K562 (cell line): ENCODE results near the gene FTH1. TPM values are rescaled to one million over a fixed set of nuclear protein-coding genes. Genes with fewer than 3 reads are reported as not detected.

ENCODE experiments used
- ATAC-seq: fragments of 200-7000 bp; cut with Tn5 transposase; 3 replicates; pipeline ENCODE4 v1.9.1; 2020; ENCODE audit warnings: moderate library complexity
- BruUV-seq: library from RNA; stranded (reverse); fragments of 400-500 nt; replicated peaks from 2 replicates; lab custom pipeline; 2021; lab: Mats Ljungman, UMichigan
- CTCF ChIA-PET: fragments of 300-600 bp; formaldehyde crosslinking; extraction: SDS; loops from one replicate; lab custom pipeline; 2021; ENCODE audit warnings: low intra/inter-chr PET ratio; lab: Yijun Ruan, JAX
- POLR2A ChIA-PET: fragments of 300-600, 350-650 bp; sonication (Branson Sonifier 250); formaldehyde crosslinking; extraction: SDS; loops from one replicate; lab custom pipeline; 2021; ENCODE audit warnings: antibody characterized with exemption, inconsistent platforms; lab: Yijun Ruan, JAX
- DNase-seq, 4 experiments: peaks; one replicate each; pipeline versions ENCODE4 v3.0.0 to v3.0.0-alpha.2; 2011 to 2018; ENCODE audit warnings: low spot score in 3 of 4, mixed read lengths in 3 of 4; ENCODE audit errors: extremely low read depth in 1 of 4
- FAIRE-seq: peaks from 2 replicates; lab custom pipeline; 2011; peaks lifted over from hg19 to GRCh38; lab: Jason Lieb, UNC
- H2AFZ ChIP-seq: 2 replicates; pipeline ENCODE4 v1.6.0; 2011; ENCODE audit warnings: low read depth, low read length, control low read depth, inconsistent platforms
- H3K27ac ChIP-seq: fragments of 200-600 bp; 3 replicates; pipeline ENCODE4 v1.8.0; 2011; ENCODE audit warnings: low read depth, mild to moderate bottlenecking, control low read depth, inconsistent platforms, low read length, moderate library complexity, mixed read lengths; ENCODE audit errors: extremely low read depth
- H3K27me3 ChIP-seq, 2 experiments: fragments of 300-600 bp in 1 of 2; 2 replicates in 1 of 2; 3 replicates in 1 of 2; pipeline versions ENCODE4 v1.6.0 to v1.8.0; 2011; ENCODE audit warnings: inconsistent platforms in 2 of 2, low read length in 2 of 2, mild to moderate bottlenecking in 1 of 2, mixed read lengths in 1 of 2, moderate library complexity in 1 of 2; ENCODE audit not compliant: control insufficient read depth in 2 of 2, insufficient read depth in 2 of 2
- H3K36me3 ChIP-seq: fragments of 300-600 bp; 3 replicates; pipeline ENCODE4 v1.8.0; 2011; ENCODE audit warnings: mild to moderate bottlenecking, low read length, inconsistent platforms; ENCODE audit not compliant: control insufficient read depth, insufficient read depth
- H3K4me1 ChIP-seq, 2 experiments: fragments of 200-600 bp in 1 of 2; replicated peaks in 1 of 2; 2 replicates in 1 of 2; 3 replicates in 1 of 2; pipeline versions ENCODE4 v1.5.1 to v1.8.0; 2011; ENCODE audit warnings: inconsistent platforms in 2 of 2, low read length in 2 of 2, mild to moderate bottlenecking in 1 of 2, mixed read lengths in 1 of 2, moderate library complexity in 1 of 2; ENCODE audit not compliant: control insufficient read depth in 2 of 2, insufficient read depth in 2 of 2
- H3K4me2 ChIP-seq: 2 replicates; pipeline ENCODE4 v1.6.1; 2011; ENCODE audit warnings: low read length, control low read depth, inconsistent platforms, mixed read lengths; ENCODE audit not compliant: insufficient read depth
- H3K4me3 ChIP-seq: fragments of 200-600 bp; sonication (generic), shearing (Covaris generic); 2 replicates; pipeline ENCODE4 v1.5.1; 2016; ENCODE audit warnings: control low read depth, inconsistent platforms
- H3K79me2 ChIP-seq: fragments of 200-600 bp; 3 replicates; pipeline ENCODE4 v1.8.0; 2011; ENCODE audit warnings: low read length, inconsistent platforms; ENCODE audit not compliant: control insufficient read depth, insufficient read depth
- H3K9ac ChIP-seq, 2 experiments: 2 replicates each; pipeline versions ENCODE4 v1.6.0 to v1.6.1; 2011; ENCODE audit warnings: low read depth in 2 of 2, low read length in 2 of 2, control low read depth in 1 of 2, inconsistent platforms in 1 of 2, mild to moderate bottlenecking in 1 of 2, mixed read lengths in 1 of 2; ENCODE audit not compliant: insufficient read depth in 1 of 2
- H3K9me1 ChIP-seq: one replicate; pipeline ENCODE4 v1.6.0; 2011; ENCODE audit warnings: inconsistent platforms, mild to moderate bottlenecking, low read length, moderate library complexity; ENCODE audit not compliant: control insufficient read depth, insufficient read depth
- H3K9me3 ChIP-seq: replicated peaks from 2 replicates; pipeline ENCODE4 v1.5.1; 2011; ENCODE audit warnings: low read depth, low read length, inconsistent platforms; ENCODE audit not compliant: control insufficient read depth, insufficient read depth
- H4K20me1 ChIP-seq: replicated peaks from 2 replicates; pipeline ENCODE4 v1.6.1; 2011; ENCODE audit warnings: low read length, inconsistent platforms, mixed read lengths; ENCODE audit not compliant: control insufficient read depth, insufficient read depth
- MAFF ChIP-seq: IDR thresholded peaks from 2 replicates; pipeline ENCODE4 v1.6.1; 2012; ENCODE audit warnings: low read length, improper control_type of control experiment
- RBFOX2 ChIP-seq: fragments of 200-400 bp; formaldehyde crosslinking; IDR thresholded peaks from 2 replicates; pipeline ENCODE4 v1.6.1; 2017; ENCODE audit warnings: low read depth, mild to moderate bottlenecking, low read length, moderate library complexity
- SP2 ChIP-seq: IDR thresholded peaks from 2 replicates; pipeline ENCODE4 v1.6.1; 2011; ENCODE audit warnings: mild to moderate bottlenecking, low read depth, low read length, moderate library complexity; ENCODE audit not compliant: poor library complexity, severe bottlenecking; ENCODE audit errors: extremely low read depth
- TFAM ChIP-seq: fragments of 250-450 bp; sonication (Bioruptor Pico); conservative IDR thresholded peaks from 2 replicates; pipeline ENCODE4 v1.5.0; 2021; ENCODE audit warnings: mild to moderate bottlenecking, moderate library complexity
- WGBS: fragments of 100-300 bp; shearing (Covaris generic); methylation state at CpG from one replicate; pipeline ENCODE4 v1.1.6; 2016; ENCODE audit warnings: low coverage, mixed read lengths; ENCODE audit not compliant: insufficient coverage; ENCODE audit errors: missing lambda C conversion rate; 5-methylcytosine and 5-hydroxymethylcytosine counted together
- in situ Hi-C: fragments of 300-500 bp; cut with MboI; formaldehyde crosslinking; loops from 4 replicates; pipeline ENCODE4 v1.15.0; 2018; ENCODE audit warnings: inconsistent platforms, mixed read lengths
- intact Hi-C: fragments of 100-400 bp; cut with micrococcal nuclease; formaldehyde crosslinking; loops from 2 replicates; pipeline ENCODE4 v1.14.2; 2022
- polyA plus RNA-seq, 8 experiments: library from polyadenylated mRNA; depleted of rRNA in 4 of 8; stranded (reverse) in 5 of 8; unstranded in 3 of 8; fragments of >200 nt; fragmentation: Nextera tagmentation in 2 of 8; fragmentation: Illumina TruSeq in 1 of 8; extraction: Ambion mirVana in 2 of 8; extraction: Trizol in 1 of 8; gene quantifications; 2 replicates each; pipeline versions ENCODE4 v1.2.1 to v1.2.3, GENCODE V29; 2011 to 2014; ENCODE audit warnings: inconsistent platforms in 1 of 8, missing spikeins in 1 of 8
- total RNA-seq, 7 experiments: library from RNA; depleted of rRNA in 6 of 7; stranded (reverse); fragments of >200 nt in 6 of 7; fragmentation: Illumina TruSeq in 2 of 7; extraction: Trizol in 2 of 7; gene quantifications; 2 replicates each; pipeline versions ENCODE4 v1.2.1 to v1.2.3, GENCODE V29; 2011 to 2021; ENCODE audit warnings: low replicate concordance in 1 of 7
- TF ChIP-seq, protein P1 (sequence below): fragments of 450-650 bp; IDR thresholded peaks from 2 replicates; pipeline ENCODE4 v1.6.1; 2016; ENCODE audit warnings: mild to moderate bottlenecking, moderate library complexity
- TF ChIP-seq, protein P2 (sequence below): sonication (generic); formaldehyde crosslinking; IDR thresholded peaks from 2 replicates; pipeline ENCODE4 v1.9.0; 2022; ENCODE audit warnings: mild to moderate bottlenecking, missing genetic modification reagents
- TF ChIP-seq, protein P3 (sequence below): fragments of 250-450 bp; sonication (Bioruptor Pico); IDR thresholded peaks from 2 replicates; pipeline ENCODE4 v1.8.0; 2021; ENCODE audit warnings: mild to moderate bottlenecking, moderate library complexity

Gene FTH1
- total and polyA plus RNA-seq, 9 of the 15 experiments (the other 6 are each of a cell fraction or from before 2014, with no cell fraction given), result 370 to 3,146 (median 802) TPM

DNA sequence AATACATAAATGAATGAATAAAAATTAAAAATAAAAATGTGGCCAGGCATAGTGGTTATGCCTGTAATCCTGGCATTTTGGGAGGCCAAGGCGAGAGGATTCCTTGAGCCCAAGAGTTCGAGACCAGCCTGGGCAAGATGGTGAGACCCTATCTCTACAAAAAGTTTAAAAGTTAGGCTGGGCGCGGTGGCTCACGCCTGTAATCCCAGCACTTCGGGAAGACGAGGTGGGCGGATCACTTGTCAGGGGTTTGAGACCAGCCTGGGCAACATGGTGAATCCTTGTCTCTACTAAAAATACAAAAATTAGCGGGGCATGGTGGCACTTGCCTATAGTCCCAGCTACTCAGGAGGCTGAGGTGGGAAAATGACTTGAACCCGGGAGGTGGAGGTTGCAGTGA is 27.0 kb downstream of the FTH1 start:
- POLR2A ChIA-PET, result interaction anchor here (0.7 to 2.2 kb wide), 2 partner anchors 9 to 319 kb away, joined by 5 to 8 read pairs; no protein-coding TSS in a partner anchor
- Histone ChIP-seq H4K20me1 (no peaks in the 10 kb centered on the region), H3K4me1 (peaks cover 0 to 3% of the 10 kb centered on the region in 2 experiments; a peak in 3 of 5 replicates), H3K9me1 (no peaks in the 10 kb centered on the region), H3K4me2 (no peak overlapping the region), H3K79me2 (no peaks in the 10 kb centered on the region), H3K27ac (no peak overlapping the region), H3K27me3 (no peaks in the 10 kb centered on the region), H3K4me3 (no peak overlapping the region), H3K9me3 (0 out of 2 replicates have a peak, but pooled peaks cover 2% of the 10 kb centered on the region), H3K9ac (no peak overlapping the region), H2AFZ (no peak overlapping the region), H3K36me3 (no peaks in the 10 kb centered on the region)
- no peak for ATAC-seq
- in situ Hi-C loops, result no loop called here
- CTCF ChIA-PET, result interaction anchor here (0.6 kb wide), 1 partner anchor 62 kb away, joined by 3 read pairs; no protein-coding TSS in a partner anchor
- FAIRE-seq, result no peak
- BruUV-seq, result no TSS peak
- 70% methylated on average over 10 of the region's 10 CpGs for WGBS
- intact Hi-C loops, result no loop called here
- no peak for DNase-seq
- TF ChIP-seq, protein P1, sequence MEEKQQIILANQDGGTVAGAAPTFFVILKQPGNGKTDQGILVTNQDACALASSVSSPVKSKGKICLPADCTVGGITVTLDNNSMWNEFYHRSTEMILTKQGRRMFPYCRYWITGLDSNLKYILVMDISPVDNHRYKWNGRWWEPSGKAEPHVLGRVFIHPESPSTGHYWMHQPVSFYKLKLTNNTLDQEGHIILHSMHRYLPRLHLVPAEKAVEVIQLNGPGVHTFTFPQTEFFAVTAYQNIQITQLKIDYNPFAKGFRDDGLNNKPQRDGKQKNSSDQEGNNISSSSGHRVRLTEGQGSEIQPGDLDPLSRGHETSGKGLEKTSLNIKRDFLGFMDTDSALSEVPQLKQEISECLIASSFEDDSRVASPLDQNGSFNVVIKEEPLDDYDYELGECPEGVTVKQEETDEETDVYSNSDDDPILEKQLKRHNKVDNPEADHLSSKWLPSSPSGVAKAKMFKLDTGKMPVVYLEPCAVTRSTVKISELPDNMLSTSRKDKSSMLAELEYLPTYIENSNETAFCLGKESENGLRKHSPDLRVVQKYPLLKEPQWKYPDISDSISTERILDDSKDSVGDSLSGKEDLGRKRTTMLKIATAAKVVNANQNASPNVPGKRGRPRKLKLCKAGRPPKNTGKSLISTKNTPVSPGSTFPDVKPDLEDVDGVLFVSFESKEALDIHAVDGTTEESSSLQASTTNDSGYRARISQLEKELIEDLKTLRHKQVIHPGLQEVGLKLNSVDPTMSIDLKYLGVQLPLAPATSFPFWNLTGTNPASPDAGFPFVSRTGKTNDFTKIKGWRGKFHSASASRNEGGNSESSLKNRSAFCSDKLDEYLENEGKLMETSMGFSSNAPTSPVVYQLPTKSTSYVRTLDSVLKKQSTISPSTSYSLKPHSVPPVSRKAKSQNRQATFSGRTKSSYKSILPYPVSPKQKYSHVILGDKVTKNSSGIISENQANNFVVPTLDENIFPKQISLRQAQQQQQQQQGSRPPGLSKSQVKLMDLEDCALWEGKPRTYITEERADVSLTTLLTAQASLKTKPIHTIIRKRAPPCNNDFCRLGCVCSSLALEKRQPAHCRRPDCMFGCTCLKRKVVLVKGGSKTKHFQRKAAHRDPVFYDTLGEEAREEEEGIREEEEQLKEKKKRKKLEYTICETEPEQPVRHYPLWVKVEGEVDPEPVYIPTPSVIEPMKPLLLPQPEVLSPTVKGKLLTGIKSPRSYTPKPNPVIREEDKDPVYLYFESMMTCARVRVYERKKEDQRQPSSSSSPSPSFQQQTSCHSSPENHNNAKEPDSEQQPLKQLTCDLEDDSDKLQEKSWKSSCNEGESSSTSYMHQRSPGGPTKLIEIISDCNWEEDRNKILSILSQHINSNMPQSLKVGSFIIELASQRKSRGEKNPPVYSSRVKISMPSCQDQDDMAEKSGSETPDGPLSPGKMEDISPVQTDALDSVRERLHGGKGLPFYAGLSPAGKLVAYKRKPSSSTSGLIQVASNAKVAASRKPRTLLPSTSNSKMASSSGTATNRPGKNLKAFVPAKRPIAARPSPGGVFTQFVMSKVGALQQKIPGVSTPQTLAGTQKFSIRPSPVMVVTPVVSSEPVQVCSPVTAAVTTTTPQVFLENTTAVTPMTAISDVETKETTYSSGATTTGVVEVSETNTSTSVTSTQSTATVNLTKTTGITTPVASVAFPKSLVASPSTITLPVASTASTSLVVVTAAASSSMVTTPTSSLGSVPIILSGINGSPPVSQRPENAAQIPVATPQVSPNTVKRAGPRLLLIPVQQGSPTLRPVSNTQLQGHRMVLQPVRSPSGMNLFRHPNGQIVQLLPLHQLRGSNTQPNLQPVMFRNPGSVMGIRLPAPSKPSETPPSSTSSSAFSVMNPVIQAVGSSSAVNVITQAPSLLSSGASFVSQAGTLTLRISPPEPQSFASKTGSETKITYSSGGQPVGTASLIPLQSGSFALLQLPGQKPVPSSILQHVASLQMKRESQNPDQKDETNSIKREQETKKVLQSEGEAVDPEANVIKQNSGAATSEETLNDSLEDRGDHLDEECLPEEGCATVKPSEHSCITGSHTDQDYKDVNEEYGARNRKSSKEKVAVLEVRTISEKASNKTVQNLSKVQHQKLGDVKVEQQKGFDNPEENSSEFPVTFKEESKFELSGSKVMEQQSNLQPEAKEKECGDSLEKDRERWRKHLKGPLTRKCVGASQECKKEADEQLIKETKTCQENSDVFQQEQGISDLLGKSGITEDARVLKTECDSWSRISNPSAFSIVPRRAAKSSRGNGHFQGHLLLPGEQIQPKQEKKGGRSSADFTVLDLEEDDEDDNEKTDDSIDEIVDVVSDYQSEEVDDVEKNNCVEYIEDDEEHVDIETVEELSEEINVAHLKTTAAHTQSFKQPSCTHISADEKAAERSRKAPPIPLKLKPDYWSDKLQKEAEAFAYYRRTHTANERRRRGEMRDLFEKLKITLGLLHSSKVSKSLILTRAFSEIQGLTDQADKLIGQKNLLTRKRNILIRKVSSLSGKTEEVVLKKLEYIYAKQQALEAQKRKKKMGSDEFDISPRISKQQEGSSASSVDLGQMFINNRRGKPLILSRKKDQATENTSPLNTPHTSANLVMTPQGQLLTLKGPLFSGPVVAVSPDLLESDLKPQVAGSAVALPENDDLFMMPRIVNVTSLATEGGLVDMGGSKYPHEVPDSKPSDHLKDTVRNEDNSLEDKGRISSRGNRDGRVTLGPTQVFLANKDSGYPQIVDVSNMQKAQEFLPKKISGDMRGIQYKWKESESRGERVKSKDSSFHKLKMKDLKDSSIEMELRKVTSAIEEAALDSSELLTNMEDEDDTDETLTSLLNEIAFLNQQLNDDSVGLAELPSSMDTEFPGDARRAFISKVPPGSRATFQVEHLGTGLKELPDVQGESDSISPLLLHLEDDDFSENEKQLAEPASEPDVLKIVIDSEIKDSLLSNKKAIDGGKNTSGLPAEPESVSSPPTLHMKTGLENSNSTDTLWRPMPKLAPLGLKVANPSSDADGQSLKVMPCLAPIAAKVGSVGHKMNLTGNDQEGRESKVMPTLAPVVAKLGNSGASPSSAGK, result no peak
- TF ChIP-seq RBFOX2 (no peak), MAFF (no peak), SP2 (no peak), TFAM (CRISPR knock-in tag) (no peak)
- TF ChIP-seq, protein P2, sequence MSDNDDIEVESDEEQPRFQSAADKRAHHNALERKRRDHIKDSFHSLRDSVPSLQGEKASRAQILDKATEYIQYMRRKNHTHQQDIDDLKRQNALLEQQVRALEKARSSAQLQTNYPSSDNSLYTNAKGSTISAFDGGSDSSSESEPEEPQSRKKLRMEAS (CRISPR knock-in tag), result no peak
- TF ChIP-seq, protein P3, sequence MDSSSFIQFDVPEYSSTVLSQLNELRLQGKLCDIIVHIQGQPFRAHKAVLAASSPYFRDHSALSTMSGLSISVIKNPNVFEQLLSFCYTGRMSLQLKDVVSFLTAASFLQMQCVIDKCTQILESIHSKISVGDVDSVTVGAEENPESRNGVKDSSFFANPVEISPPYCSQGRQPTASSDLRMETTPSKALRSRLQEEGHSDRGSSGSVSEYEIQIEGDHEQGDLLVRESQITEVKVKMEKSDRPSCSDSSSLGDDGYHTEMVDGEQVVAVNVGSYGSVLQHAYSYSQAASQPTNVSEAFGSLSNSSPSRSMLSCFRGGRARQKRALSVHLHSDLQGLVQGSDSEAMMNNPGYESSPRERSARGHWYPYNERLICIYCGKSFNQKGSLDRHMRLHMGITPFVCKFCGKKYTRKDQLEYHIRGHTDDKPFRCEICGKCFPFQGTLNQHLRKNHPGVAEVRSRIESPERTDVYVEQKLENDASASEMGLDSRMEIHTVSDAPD (CRISPR knock-in tag), result no peak
